B cell (primary cell): ENCODE results near the gene TBCCD1. TPM values are rescaled to one million over a fixed set of nuclear protein-coding genes. Genes with fewer than 3 reads are reported as not detected.

Experiments used
- ATAC-seq: fragments of 200-7000 bp; cut with Tn5 transposase; one replicate; pipeline ENCODE4 v1.10.0; 2021; ENCODE audit warnings: low read depth, mild to moderate bottlenecking, moderate number of reproducible peaks, moderate library complexity
- CTCF ChIA-PET: fragments of 350-600 bp; sonication (Branson Sonifier 250); formaldehyde crosslinking; loops from one replicate; lab custom pipeline; 2021; ENCODE audit warnings: antibody characterized with exemption, inconsistent platforms; lab: Charles Lee
- POLR2A ChIA-PET: fragments of 350-600 bp; sonication (Branson Sonifier 250); formaldehyde crosslinking; loops from one replicate; lab custom pipeline; 2021; ENCODE audit warnings: antibody characterized with exemption; lab: Charles Lee
- DNase-seq: peaks from one replicate; pipeline ENCODE4 v3.0.0; 2013
- H2AFZ ChIP-seq: 2 replicates; pipeline ENCODE4 v1.6.1; 2012; ENCODE audit warnings: mild to moderate bottlenecking, low read depth, low read length; ENCODE audit not compliant: insufficient read depth, poor library complexity, severe bottlenecking
- H3K27ac ChIP-seq, 2 donors: 1 replicate in 1 of 2; 2 replicates in 1 of 2; pipeline ENCODE4 v1.5.1; 2012 to 2013; ENCODE audit warnings: low read length in 2 of 2, mild to moderate bottlenecking in 2 of 2, moderate library complexity in 1 of 2
- H3K27me3 ChIP-seq, 4 experiments: fragments of 200-600 bp in 1 of 4; sonication (generic) in 1 of 4; replicated peaks in 1 of 4; 1 replicate in 2 of 4; 2 replicates in 2 of 4; pipeline versions ENCODE4 v1.6.1 to v1.7.0; 2013 to 2016; ENCODE audit warnings: low read length in 3 of 4, mild to moderate bottlenecking in 2 of 4, mixed read lengths in 1 of 4, moderate library complexity in 1 of 4; ENCODE audit not compliant: insufficient read depth in 4 of 4, control insufficient read depth in 3 of 4; ENCODE audit errors: control extremely low read depth in 1 of 4
- H3K36me3 ChIP-seq, 2 experiments: replicated peaks in 1 of 2; 1 replicate in 1 of 2; 2 replicates in 1 of 2; pipeline versions ENCODE4 v1.6.1 to v1.7.1; 2013; ENCODE audit warnings: low read length in 1 of 2; ENCODE audit not compliant: insufficient read depth in 2 of 2, control insufficient read depth in 1 of 2; ENCODE audit errors: control extremely low read depth in 1 of 2, extremely low read depth in 1 of 2
- H3K4me1 ChIP-seq, 2 donors: fragments of 200-600 bp in 1 of 2; sonication (generic) in 1 of 2; 1 replicate in 1 of 2; 2 replicates in 1 of 2; pipeline versions ENCODE4 v1.5.1 to v1.6.1; 2013 to 2017; ENCODE audit warnings: low read length in 2 of 2; ENCODE audit not compliant: control insufficient read depth in 2 of 2, insufficient read depth in 2 of 2
- H3K4me2 ChIP-seq: replicated peaks from 2 replicates; pipeline ENCODE3; 2012; ENCODE audit warnings: mild to moderate bottlenecking, low read depth, low read length; ENCODE audit not compliant: poor library complexity, severe bottlenecking
- H3K4me3 ChIP-seq, 5 experiments: fragments of 200-600 bp in 1 of 5; sonication (generic) in 1 of 5; 1 replicate in 3 of 5; 2 replicates in 2 of 5; pipeline versions ENCODE4 v1.5.1 to v1.7.0; 2011 to 2016; ENCODE audit warnings: low read length in 4 of 5, mild to moderate bottlenecking in 4 of 5, low read depth in 2 of 5, control low read depth in 1 of 5, moderate library complexity in 1 of 5; ENCODE audit not compliant: insufficient read depth in 1 of 5; ENCODE audit errors: control extremely low read depth in 1 of 5, extremely low read depth in 1 of 5
- H3K79me2 ChIP-seq: fragments of 200-600 bp; sonication (generic); one replicate; pipeline ENCODE4 v1.6.0; 2016; ENCODE audit warnings: low read length; ENCODE audit not compliant: control insufficient read depth, insufficient read depth
- H3K9ac ChIP-seq: fragments of 200-600 bp; sonication (generic); 2 replicates; pipeline ENCODE4 v1.6.1; 2017; ENCODE audit warnings: mild to moderate bottlenecking, low read length, moderate library complexity
- H3K9me3 ChIP-seq, 3 donors: one replicate each; pipeline versions ENCODE4 v1.6.1 to v1.7.1; 2013; ENCODE audit warnings: low read length in 2 of 3; ENCODE audit not compliant: control insufficient read depth in 2 of 3, insufficient read depth in 1 of 3; ENCODE audit errors: control extremely low read depth in 1 of 3
- H4K20me1 ChIP-seq: 2 replicates; pipeline ENCODE4 v1.6.0; 2012; ENCODE audit warnings: mild to moderate bottlenecking, low read length; ENCODE audit not compliant: insufficient read depth, control insufficient read depth, poor library complexity, severe bottlenecking
- H3K27ac Mint-ChIP-seq: one replicate; pipeline ENCODE4 v1.8.0; 2021; ENCODE audit warnings: mixed read lengths
- H3K27me3 Mint-ChIP-seq: one replicate; pipeline ENCODE4 v1.8.0; 2021; ENCODE audit warnings: mixed read lengths
- H3K4me1 Mint-ChIP-seq: one replicate; pipeline ENCODE4 v1.8.0; 2021; ENCODE audit warnings: mixed read lengths
- H3K4me3 Mint-ChIP-seq: one replicate; pipeline ENCODE4 v1.8.0; 2021; ENCODE audit warnings: mixed read lengths
- H3K9me3 Mint-ChIP-seq: one replicate; pipeline ENCODE4 v1.8.0; 2022; ENCODE audit warnings: mixed read lengths; ENCODE audit not compliant: insufficient read depth
- EZH2 ChIP-seq: IDR thresholded peaks from 2 replicates; pipeline ENCODE4 v1.6.1; 2012; ENCODE audit warnings: borderline replicate concordance, low read depth, mild to moderate bottlenecking, moderate library complexity, low read length; ENCODE audit not compliant: insufficient read depth, poor library complexity, severe bottlenecking
- WGBS: methylation state at CpG from one replicate; pipeline ENCODE4 v1.1.5; 2013; ENCODE audit warnings: missing lambda C conversion rate; ENCODE audit not compliant: insufficient coverage; 5-methylcytosine and 5-hydroxymethylcytosine counted together
- intact Hi-C: fragments of 100-400 bp; cut with micrococcal nuclease; formaldehyde crosslinking; loops from one replicate; pipeline ENCODE4 v1.10.0; 2022
- polyA plus RNA-seq: library from polyadenylated mRNA; depleted of rRNA; stranded (reverse); fragments of >200 nt; gene quantifications from 2 replicates; pipeline ENCODE4 v1.2.3, GENCODE V29; 2012
- total RNA-seq, 2 donors: library from RNA; stranded (reverse); fragments of 120-200 nt in 1 of 2; gene quantifications; 1 replicate in 1 of 2; 2 replicates in 1 of 2; pipeline versions ENCODE4 v1.2.3 to v1.2.4, GENCODE V29; 2013 to 2022
- TF ChIP-seq, protein P1 (sequence below): fragments of 200-600 bp; IDR thresholded peaks from one replicate; pipeline ENCODE4 v1.8.0; 2022; ENCODE audit warnings: antibody characterized with exemption, mild to moderate bottlenecking

The TBCCD1 gene
- total and polyA plus RNA-seq, 2 donors (not counting 1 experiment from before 2014, with no cell fraction given), result 15.9 to 17.3 TPM

DNA sequence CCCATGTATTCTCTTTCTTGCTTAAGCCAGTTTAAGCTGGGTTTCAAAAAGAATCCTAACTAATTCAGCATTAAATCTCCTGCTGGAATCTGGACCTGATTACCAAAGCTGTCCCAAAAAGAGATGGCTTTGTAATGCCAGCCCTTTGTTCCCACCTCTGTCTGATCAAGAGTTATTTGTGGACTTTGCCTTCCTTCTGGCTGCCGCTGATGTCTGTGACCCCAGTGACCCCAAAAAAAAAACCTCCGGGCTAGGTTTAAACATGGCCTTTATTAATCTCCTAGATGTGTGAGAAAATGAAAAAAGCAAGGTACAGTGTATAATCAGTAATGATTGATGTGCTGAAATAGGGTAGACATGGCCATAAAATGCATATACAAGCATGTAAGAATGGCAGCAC, 43.7 kb downstream of the TBCCD1 start:
- H4K20me1 ChIP-seq, result no peaks in the 10 kb centered on the region
- peaks cover 0 to 4% (median 1%) of the 10 kb centered on the region in 4 experiments for H3K27me3 ChIP-seq
- H3K4me3 ChIP-seq, result no peak overlapping the region
- WGBS, result 100% methylated on average over 1 of the region's 2 CpGs
- H3K4me1 ChIP-seq, result peaks cover 58 to 68% of the 10 kb centered on the region in 2 donors
- ATAC-seq, result no peak
- H3K79me2 ChIP-seq, result no peaks in the 10 kb centered on the region
- Mint-ChIP-seq H3K4me3 (no peak overlapping the region), H3K27ac (no peak overlapping the region), H3K9me3 (no peaks in the 10 kb centered on the region), H3K4me1 (peaks cover 80% of the 10 kb centered on the region), H3K27me3 (peaks cover 3% of the 10 kb centered on the region)
- no peak for DNase-seq
- CTCF ChIA-PET, result interaction anchor here (1.8 kb wide), 1 partner anchor 16 kb away, joined by 7 read pairs; no protein-coding TSS in a partner anchor
- H2AFZ ChIP-seq, result no peak overlapping the region
- H3K27ac ChIP-seq, result no peak overlapping the region
- intact Hi-C loops, result no loop called here
- no peak overlapping the region for H3K9ac ChIP-seq
- TF ChIP-seq, protein P1, sequence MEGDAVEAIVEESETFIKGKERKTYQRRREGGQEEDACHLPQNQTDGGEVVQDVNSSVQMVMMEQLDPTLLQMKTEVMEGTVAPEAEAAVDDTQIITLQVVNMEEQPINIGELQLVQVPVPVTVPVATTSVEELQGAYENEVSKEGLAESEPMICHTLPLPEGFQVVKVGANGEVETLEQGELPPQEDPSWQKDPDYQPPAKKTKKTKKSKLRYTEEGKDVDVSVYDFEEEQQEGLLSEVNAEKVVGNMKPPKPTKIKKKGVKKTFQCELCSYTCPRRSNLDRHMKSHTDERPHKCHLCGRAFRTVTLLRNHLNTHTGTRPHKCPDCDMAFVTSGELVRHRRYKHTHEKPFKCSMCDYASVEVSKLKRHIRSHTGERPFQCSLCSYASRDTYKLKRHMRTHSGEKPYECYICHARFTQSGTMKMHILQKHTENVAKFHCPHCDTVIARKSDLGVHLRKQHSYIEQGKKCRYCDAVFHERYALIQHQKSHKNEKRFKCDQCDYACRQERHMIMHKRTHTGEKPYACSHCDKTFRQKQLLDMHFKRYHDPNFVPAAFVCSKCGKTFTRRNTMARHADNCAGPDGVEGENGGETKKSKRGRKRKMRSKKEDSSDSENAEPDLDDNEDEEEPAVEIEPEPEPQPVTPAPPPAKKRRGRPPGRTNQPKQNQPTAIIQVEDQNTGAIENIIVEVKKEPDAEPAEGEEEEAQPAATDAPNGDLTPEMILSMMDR, result no peak
- TF ChIP-seq EZH2, result no peak
- H3K9me3 ChIP-seq, result peaks cover 0 to 5% (median 2%) of the 10 kb centered on the region in 3 donors
- no peaks in the 10 kb centered on the region for H3K36me3 ChIP-seq
- no peak overlapping the region for H3K4me2 ChIP-seq
- POLR2A ChIA-PET, result no interaction called here

DNA sequence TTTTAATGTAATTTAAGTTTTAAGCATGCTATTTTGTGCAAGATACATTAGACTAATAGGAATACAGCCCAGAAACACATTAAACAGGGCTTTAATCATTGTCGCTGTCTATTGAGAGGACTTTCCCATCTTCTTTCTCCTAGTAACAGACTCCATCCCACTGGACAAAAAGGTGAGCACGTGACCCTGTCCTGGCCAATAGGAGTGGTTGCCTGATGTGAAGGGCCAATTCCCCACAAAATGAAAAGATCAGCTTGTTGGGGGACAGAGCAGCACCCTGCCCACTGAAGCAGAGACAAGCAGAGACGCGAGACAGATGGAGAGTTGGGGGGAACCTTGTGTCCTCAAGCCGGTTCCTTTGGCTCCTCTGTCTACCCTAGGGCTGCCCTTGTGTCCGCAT, 44.1 kb downstream of the TBCCD1 start:
- Histone ChIP-seq H3K4me3 (no peak overlapping the region), H3K9ac (no peak overlapping the region), H3K9me3 (peaks cover 0 to 1% (median 0%) of the 10 kb centered on the region in 3 donors), H2AFZ (no peak overlapping the region), H3K27ac (no peak overlapping the region), H3K4me2 (no peak overlapping the region), H3K36me3 (no peaks in the 10 kb centered on the region), H3K27me3 (peaks cover 0 to 4% (median 1%) of the 10 kb centered on the region in 4 experiments), H3K79me2 (no peaks in the 10 kb centered on the region), H4K20me1 (no peaks in the 10 kb centered on the region), H3K4me1 (peaks cover 62 to 70% of the 10 kb centered on the region in 2 donors)
- ChIA-PET POLR2A (no interaction called here), CTCF (interaction anchor here (1.8 kb wide), 1 partner anchor 17 kb away, joined by 7 read pairs; no protein-coding TSS in a partner anchor)
- Mint-ChIP-seq H3K9me3 (no peaks in the 10 kb centered on the region), H3K27ac (no peak overlapping the region), H3K4me3 (no peak overlapping the region), H3K27me3 (peaks cover 3% of the 10 kb centered on the region), H3K4me1 (peaks cover 79% of the 10 kb centered on the region)
- TF ChIP-seq, protein P1, result no peak
- no peak for TF ChIP-seq EZH2
- 96% methylated on average over 5 of the region's 6 CpGs for WGBS
- intact Hi-C loops, result no loop called here
- ATAC-seq (no peak), DNase-seq (no peak)
